ENCODE data around the gene RRN3. TPM values are rescaled to one million over a fixed set of nuclear protein-coding genes. Genes with fewer than 3 reads are reported as not detected.
A peak's percentile ranks its signal among the peaks of the same experiment; 100 is the strongest.
"Not testable (repeated sequence)": the region's sequence is repeated elsewhere in the genome, so short reads cannot be mapped to it uniquely, and the experiment has no call there.

Gene RRN3
- total RNA-seq, 2 experiments from 2014 or later: 26.1 to 26.8 TPM

DNA sequence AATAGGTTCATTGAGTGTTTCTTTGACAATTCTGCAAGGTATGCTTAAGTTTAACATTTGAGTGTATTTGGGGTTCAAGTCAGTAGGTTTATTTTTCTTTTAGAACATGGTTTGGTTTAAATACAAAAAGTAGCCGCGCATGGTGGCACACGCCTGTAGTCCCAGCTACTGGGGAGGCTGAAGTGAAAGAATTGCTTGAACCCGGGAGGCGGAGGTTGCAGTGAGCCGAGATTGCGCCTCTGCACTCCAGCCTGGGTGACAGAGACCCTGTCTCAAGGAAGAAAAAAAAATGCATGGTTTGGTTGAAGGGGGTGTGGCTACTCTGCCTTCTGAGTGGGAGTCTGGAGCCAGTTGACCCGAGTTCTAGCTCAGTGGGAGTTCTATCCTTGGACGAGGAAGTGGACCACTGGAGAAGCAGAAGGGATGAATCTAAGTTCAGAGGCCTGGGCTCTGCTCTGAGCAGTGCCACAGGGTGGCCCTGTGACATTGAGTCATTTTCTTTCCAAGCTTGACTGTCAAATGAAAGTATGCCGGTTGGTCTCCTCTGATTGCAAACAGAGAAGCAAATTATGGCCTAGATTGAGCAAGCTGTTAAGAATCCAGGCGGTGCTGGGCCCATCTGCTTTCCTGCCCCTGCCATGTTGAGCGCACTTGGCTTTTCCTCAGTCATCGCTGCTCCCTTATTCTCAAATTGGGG, 70.5 kb downstream of the RRN3 start:
- H3K9me3 Mint-ChIP-seq, POLR2A ChIA-PET, H3K27ac Mint-ChIP-seq, H3K4me1 Mint-ChIP-seq, H3K4me3 Mint-ChIP-seq, CTCF ChIA-PET, H3K27me3 Mint-ChIP-seq: not testable (repeated sequence)
- H3K36me3 Mint-ChIP-seq (ENCODE audit: low read depth): peaks cover 36% of the 10 kb centered on the region
- DNase-seq: peak; percentile 10

- not testable (repeated sequence) for H3K4me1 Mint-ChIP-seq, H3K9me3 Mint-ChIP-seq, H3K4me3 Mint-ChIP-seq, H3K27me3 Mint-ChIP-seq
- ChIA-PET POLR2A (interaction anchor here (0.9 kb wide), 1 partner anchor 47 kb away, joined by 4 read pairs; the partner anchor contains the start of gene PDXDC1), CTCF (interaction anchor here (1.0 kb wide), 1 partner anchor 11 kb away, joined by 4 read pairs; no protein-coding TSS in a partner anchor)
- Mint-ChIP-seq H3K36me3 (ENCODE audit: low read depth) (peaks cover 31% of the 10 kb centered on the region), H3K27ac (peak overlapping the region; percentile 17)
- DNase-seq: peak; percentile 55
These were observed 71.9 kb downstream of the RRN3 start for GRCh38 chr16:15022194-15022593.

GRCh38 chr16:15021429-15021828, 72.6 kb downstream of the RRN3 start:
- not testable (repeated sequence) for DNase-seq, H3K4me3 Mint-ChIP-seq, H3K27ac Mint-ChIP-seq, H3K27me3 Mint-ChIP-seq, H3K9me3 Mint-ChIP-seq, H3K4me1 Mint-ChIP-seq
- CTCF ChIA-PET: interaction anchor here (1.0 kb wide), 1 partner anchor 11 kb away, joined by 4 read pairs; no protein-coding TSS in a partner anchor
- POLR2A ChIA-PET: interaction anchor here (0.9 kb wide), 1 partner anchor 47 kb away, joined by 4 read pairs; the partner anchor contains the start of gene PDXDC1
- peaks cover 39% of the 10 kb centered on the region for H3K36me3 Mint-ChIP-seq (ENCODE audit: low read depth)

- H3K4me3 Mint-ChIP-seq, POLR2A ChIA-PET, DNase-seq, H3K27me3 Mint-ChIP-seq, H3K9me3 Mint-ChIP-seq: not testable (repeated sequence)
- peak overlapping the region; percentile 35 for H3K27ac Mint-ChIP-seq
- peaks cover 32% of the 10 kb centered on the region for H3K36me3 Mint-ChIP-seq (ENCODE audit: low read depth)
- peaks cover 21% of the 10 kb centered on the region for H3K4me1 Mint-ChIP-seq
- CTCF ChIA-PET: interaction anchor here (0.7 kb wide), 1 partner anchor 46 kb away, joined by 3 read pairs; no protein-coding TSS in a partner anchor
These were observed 77.0 kb downstream of the RRN3 start for GRCh38 chr16:15016951-15017580.

- H3K4me3 Mint-ChIP-seq, DNase-seq, POLR2A ChIA-PET, CTCF ChIA-PET, H3K27me3 Mint-ChIP-seq, H3K9me3 Mint-ChIP-seq: not testable (repeated sequence)
- Mint-ChIP-seq H3K4me1 (peaks cover 20% of the 10 kb centered on the region), H3K36me3 (ENCODE audit: low read depth) (peaks cover 32% of the 10 kb centered on the region), H3K27ac (peak overlapping the region; percentile 15)
These were observed 77.7 kb downstream of the RRN3 start for GRCh38 chr16:15016354-15016753.

GRCh38 chr16:15015671-15016070, 78.4 kb downstream of the RRN3 start:
- DNase-seq, H3K9me3 Mint-ChIP-seq, H3K4me3 Mint-ChIP-seq, POLR2A ChIA-PET, H3K27ac Mint-ChIP-seq, H3K27me3 Mint-ChIP-seq, CTCF ChIA-PET: not testable (repeated sequence)
- Mint-ChIP-seq H3K4me1 (peaks cover 20% of the 10 kb centered on the region), H3K36me3 (ENCODE audit: low read depth) (peaks cover 37% of the 10 kb centered on the region)

DNA sequence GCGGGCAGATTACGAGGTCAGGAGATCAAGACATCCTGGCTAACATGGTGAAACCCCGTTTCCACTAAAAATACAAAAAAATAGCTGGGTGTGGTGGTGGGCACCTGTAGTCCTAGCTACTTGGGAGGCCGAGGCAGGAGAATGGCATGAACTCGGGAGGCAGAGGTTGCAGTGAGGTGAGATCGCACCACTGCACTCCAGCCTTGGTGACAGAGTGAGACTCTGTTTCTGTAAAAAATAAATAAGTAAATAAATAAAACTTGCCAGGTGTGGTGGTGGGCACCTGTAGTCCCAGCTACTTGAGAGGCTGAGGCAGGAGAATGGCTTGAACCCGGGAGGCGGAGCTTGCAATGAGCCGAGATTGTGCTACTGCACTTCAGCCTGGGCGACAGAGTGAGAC, 81.1 kb downstream of the RRN3 start:
- H3K4me3 Mint-ChIP-seq, H3K27ac Mint-ChIP-seq, CTCF ChIA-PET, DNase-seq, POLR2A ChIA-PET, H3K27me3 Mint-ChIP-seq, H3K9me3 Mint-ChIP-seq: not testable (repeated sequence)
- H3K4me1 Mint-ChIP-seq: peaks cover 20% of the 10 kb centered on the region
- H3K36me3 Mint-ChIP-seq (ENCODE audit: low read depth): peaks cover 33% of the 10 kb centered on the region

Other genes with a start within 250 kb of the RRN3 start
- gene NPIPA1, start 156.8 kb downstream of the RRN3 start, total RNA-seq: 10 to 100 TPM; 84.1 TPM
- gene PDXDC1, start 119.2 kb downstream of the RRN3 start, total RNA-seq: 10 to 100 TPM; 50.1 to 53.4 TPM
- gene NTAN1, start 38.2 kb downstream of the RRN3 start, total RNA-seq: 10 to 100 TPM; 58.6 to 59.1 TPM